DND-41 (cell line): ENCODE results near the gene CRY1.

ENCODE experiments used
- CTCF ChIP-seq: IDR thresholded peaks from 2 replicates; pipeline ENCODE4 v1.5.1; 2012; ENCODE audit warnings: borderline replicate concordance, low read length, moderate library complexity, mild to moderate bottlenecking; ENCODE audit not compliant: poor library complexity, severe bottlenecking; ENCODE audit errors: extremely low read depth
- EZH2 ChIP-seq: IDR thresholded peaks from 3 replicates; pipeline ENCODE4 v1.6.1; 2012; ENCODE audit warnings: borderline replicate concordance, low read depth, mild to moderate bottlenecking, moderate library complexity, low read length, inconsistent platforms; ENCODE audit not compliant: severe bottlenecking

GRCh38 chr12:106950591-106950990, 142.8 kb downstream of the CRY1 start:
- TF ChIP-seq EZH2, result no peak
- TF ChIP-seq CTCF, result no peak
